Left colon (tissue), 2 donors: Measurements from ENCODE around the gene VPS72. TPM values are rescaled to one million over a fixed set of nuclear protein-coding genes. Genes with fewer than 3 reads are reported as not detected.
A peak's percentile ranks its signal among the peaks of the same experiment; 100 is the strongest.

Experiments
- ATAC-seq: fragments of 200-7000 bp; cut with Tn5 transposase; one replicate; pipeline ENCODE4 v1.9.1; 2020; ENCODE audit warnings: mild to moderate bottlenecking, moderate library complexity
- DNase-seq, 2 donors: peaks; one replicate each; pipeline ENCODE4 v3.0.0-alpha.2; 2020
- intact Hi-C, 2 donors: fragments of 100-400 bp; cut with DNase I in 1 of 2; cut with micrococcal nuclease in 1 of 2; formaldehyde crosslinking; loops; one replicate each; pipeline versions ENCODE4 v1.11.2 to v1.14.0; 2022; cut with DNase I, micrococcal nuclease
- total RNA-seq, 2 donors: library from RNA; stranded (reverse); fragmentation: NEBNext Ultra II Directional; extraction: Animal tissue kit (Norgen Biotek cat#: 25700); gene quantifications; one replicate each; pipeline ENCODE4 v1.2.1, GENCODE V29; 2021
- donor health status: DM: no; HTN: no; CAD: no.
- donor health status: DM: yes; HTN: yes; CAD: no.

VPS72 gene
- total RNA-seq, 2 donors from 2014 or later, result 34.4 TPM

- intact Hi-C loops, result no loop called here
- ATAC-seq (peak; percentile 96), DNase-seq (peak; percentile 85 to 89)
These were observed 58.9 kb downstream of the VPS72 start for GRCh38 chr1:151130987-151131586.

- ATAC-seq (no peak), DNase-seq (no peak)
- intact Hi-C loops, result no loop called here
These were observed 61.2 kb downstream of the VPS72 start for GRCh38 chr1:151128800-151129199.

Other genes starting within 250 kb of the VPS72 start
- 100 to 1,000 TPM; 179 to 205 TPM for gene CERS2, start 215.4 kb downstream of the VPS72 start, total RNA-seq
- gene ANXA9, start 207.9 kb downstream of the VPS72 start, total RNA-seq, result not detected
- gene MINDY1, start 183.3 kb downstream of the VPS72 start, total RNA-seq, result 10 to 100 TPM; 43.5 to 50.4 TPM
- 10 to 100 TPM; 18.9 to 19.0 TPM for gene PRUNE1, start 181.7 kb downstream of the VPS72 start, total RNA-seq
- gene BNIPL, start 153.6 kb downstream of the VPS72 start, total RNA-seq, result under 1 TPM; 0.61 to 0.75 TPM
- gene C1orf56, start 142.4 kb downstream of the VPS72 start, total RNA-seq, result 1 to 10 TPM; 3.0 to 4.1 TPM
- 10 to 100 TPM; 65.5 to 74.4 TPM for gene CDC42SE1, start 130.6 kb downstream of the VPS72 start, total RNA-seq
- gene MLLT11, start 129.8 kb downstream of the VPS72 start, total RNA-seq, result under 1 TPM; 0.21 to 0.81 TPM
- gene GABPB2, start 119.4 kb downstream of the VPS72 start, total RNA-seq, result 10 to 100 TPM; 14.7 to 15.8 TPM
- gene SEMA6C, start 43.6 kb downstream of the VPS72 start, total RNA-seq, result 1 to 10 TPM; 2.7 to 2.8 TPM
- 1 to 10 TPM in 1 of 2 donors, under 1 TPM in 1; 0.40 to 2.8 TPM for gene TNFAIP8L2, start 33.5 kb downstream of the VPS72 start, total RNA-seq
- gene LYSMD1, start 24.3 kb downstream of the VPS72 start, total RNA-seq, result 1 to 10 TPM; 6.8 to 9.2 TPM
- 10 to 100 TPM; 22.6 to 26.2 TPM for gene SCNM1, start 24.1 kb downstream of the VPS72 start, total RNA-seq
- 1 to 10 TPM; 1.2 to 1.6 TPM for gene TMOD4, start 14.2 kb downstream of the VPS72 start, total RNA-seq
- 10 to 100 TPM; 36.2 to 49.3 TPM for gene PIP5K1A, start 8.4 kb upstream of the VPS72 start, total RNA-seq
- 100 to 1,000 TPM; 103 to 105 TPM for gene PSMD4, start 64.5 kb upstream of the VPS72 start, total RNA-seq
- 10 to 100 TPM; 22.0 to 27.7 TPM for gene ZNF687, start 92.1 kb upstream of the VPS72 start, total RNA-seq
- 10 to 100 TPM; 56.7 to 58.3 TPM for gene PI4KB, start 137.2 kb upstream of the VPS72 start, total RNA-seq
- gene RFX5, start 157.1 kb upstream of the VPS72 start, total RNA-seq, result 10 to 100 TPM; 20.7 to 20.9 TPM
- gene SELENBP1, start 182.5 kb upstream of the VPS72 start, total RNA-seq, result 1,000 to 10,000 TPM; 1,259 to 2,164 TPM
- gene PSMB4, start 209.4 kb upstream of the VPS72 start, total RNA-seq, result 100 to 1,000 TPM; 155 to 175 TPM